Adrenal gland (tissue), 12 donors: ENCODE measurements around the gene PHC3. TPM values are rescaled to one million over a fixed set of nuclear protein-coding genes. Genes with fewer than 3 reads are reported as not detected.

ENCODE experiments used
- DNase-seq, 7 donors: peaks; one replicate each; pipeline ENCODE4 v3.0.0-alpha.2; 2019 to 2020
- H3K27ac ChIP-seq, 5 donors: fragments of 200-600 bp; sonication (generic) in 4 of 5; 1 replicate in 3 of 5; 2 replicates in 2 of 5; pipeline versions ENCODE4 v1.5.1 to v1.8.0; 2016 to 2020; ENCODE audit warnings: mild to moderate bottlenecking in 1 of 5
- H3K27me3 ChIP-seq: fragments of 200-600 bp; 2 replicates; pipeline ENCODE4 v1.8.0; 2021
- H3K36me3 ChIP-seq, 2 donors: fragments of 200-600 bp; replicated peaks in 1 of 2; 1 replicate in 1 of 2; 2 replicates in 1 of 2; pipeline versions ENCODE4 v1.5.1 to v1.8.0; 2018 to 2022
- H3K4me1 ChIP-seq, 2 donors: fragments of 200-600 bp; replicated peaks in 1 of 2; 1 replicate in 1 of 2; 2 replicates in 1 of 2; pipeline versions ENCODE4 v1.5.1 to v1.8.0; 2018 to 2021
- H3K4me3 ChIP-seq, 4 donors: fragments of 200-600 bp; sonication (generic) in 3 of 4; one replicate each; pipeline ENCODE4 v1.5.1; 2016 to 2018
- H3K9me3 ChIP-seq, 3 donors: fragments of 200-600 bp; sonication (generic) in 1 of 3; replicated peaks in 1 of 3; 1 replicate in 2 of 3; 2 replicates in 1 of 3; pipeline versions ENCODE4 v1.5.1 to v1.8.0; 2016 to 2021
- CTCF ChIP-seq, 6 experiments: fragments of 450-650 bp in 4 of 6; fragments of 200-600 bp in 2 of 6; sonication (generic) in 1 of 6; IDR thresholded peaks; 1 replicate in 5 of 6; 2 replicates in 1 of 6; pipeline versions ENCODE4 v1.5.1 to v1.8.0; 2016 to 2021; ENCODE audit warnings: antibody characterized with exemption in 6 of 6, mild to moderate bottlenecking in 2 of 6, moderate library complexity in 1 of 6
- POLR2A ChIP-seq, 2 donors: fragments of 450-650 bp; IDR thresholded peaks; one replicate each; pipeline ENCODE4 v1.6.1; 2017; ENCODE audit warnings: antibody characterized with exemption in 2 of 2, mild to moderate bottlenecking in 2 of 2, moderate library complexity in 1 of 2
- WGBS, 4 donors: extraction: QIAGEN DNeasy Blood & Tissue Kit in 2 of 4; methylation state at CpG; one replicate each; pipeline versions ENCODE4 v1.1.5 to v1.1.7; 2013 to 2017; 5-methylcytosine and 5-hydroxymethylcytosine counted together
- intact Hi-C, 2 donors: fragments of 100-400 bp; cut with DNase I; formaldehyde crosslinking; loops; one replicate each; pipeline versions ENCODE4 v1.14.1 to v1.15.0; 2022 to 2023
- polyA plus RNA-seq, 3 donors: library from polyadenylated mRNA; stranded (reverse); fragments of 200-250 nt in 2 of 3; fragments of 350-450 nt in 1 of 3; fragmentation: Illumina TruSeq in 1 of 3; extraction: RNeasy Lipid Tissue Mini Kit (QIAGEN cat#74804) in 1 of 3; gene quantifications; one replicate each; pipeline ENCODE4 v1.2.3, GENCODE V29; 2013 to 2014
- total RNA-seq, 9 donors: library from RNA; depleted of rRNA in 4 of 9; stranded (reverse); fragments of >200 nt in 4 of 9; fragments of 120-200 nt in 1 of 9; fragmentation: NEBNext Ultra II Directional in 1 of 9; extraction: Animal tissue kit (Norgen Biotek cat#: 25700) in 1 of 9; gene quantifications; one replicate each; pipeline versions ENCODE4 v1.1.0 to v1.2.4, GENCODE V29; 2013 to 2023
- donor health status: healthy with polysubstance abuse.
- donor health status: Bipolar disorder and iron deficiency.
- donor health status: DM: yes; HTN: yes; CAD: no.
- donor health status: DM: no; HTN: no; CAD: no.
- donor health status: DM: no; HTN: no; CAD: no.
- donor health status: DM: yes; HTN: yes; CAD: no.

PHC3 gene
- total and polyA plus RNA-seq, 12 donors, result 4.4 to 112 (median 53.0) TPM

- no peak for TF ChIP-seq CTCF (IDR thresholded peaks at IDR 0.05)
- TF ChIP-seq POLR2A (IDR thresholded peaks at IDR 0.05), result no peak
- H3K9me3 ChIP-seq, result no peaks in the 10 kb centered on the region
- no peak for DNase-seq
- no peaks in the 10 kb centered on the region for H3K27me3 ChIP-seq
- H3K27ac ChIP-seq, result no peak overlapping the region
- peaks cover 0 to 15% of the 10 kb centered on the region in 2 donors for H3K36me3 ChIP-seq
- WGBS, 4 donors, result 88 to 100% (median 95%) methylated on average over 1 of the region's 1 CpG
- intact Hi-C loops, result no loop called here
- H3K4me3 ChIP-seq, result no peak overlapping the region
- no peaks in the 10 kb centered on the region for H3K4me1 ChIP-seq
Observed at GRCh38 chr3:170083343-170083742, 98.2 kb downstream of the PHC3 start.

- intact Hi-C loops, result no loop called here
- Histone ChIP-seq H3K9me3 (no peaks in the 10 kb centered on the region), H3K4me3 (no peak overlapping the region), H3K27me3 (no peaks in the 10 kb centered on the region), H3K36me3 (no peaks in the 10 kb centered on the region), H3K27ac (no peak overlapping the region), H3K4me1 (no peaks in the 10 kb centered on the region)
- 58 to 69% (median 60%) methylated on average over 1 of the region's 1 CpG for WGBS, 4 donors
- no peak for TF ChIP-seq POLR2A (IDR thresholded peaks at IDR 0.05)
- TF ChIP-seq CTCF (IDR thresholded peaks at IDR 0.05), result no peak
- no peak for DNase-seq
Observed at GRCh38 chr3:170081079-170081741, 100.3 kb downstream of the PHC3 start.

- TF ChIP-seq POLR2A (IDR thresholded peaks at IDR 0.05), result no peak
- no peak for TF ChIP-seq CTCF (IDR thresholded peaks at IDR 0.05)
- 92 to 95% (median 95%) methylated on average over 4 of the region's 4 CpGs for WGBS, 4 donors
- Histone ChIP-seq H3K27me3 (no peaks in the 10 kb centered on the region), H3K36me3 (no peaks in the 10 kb centered on the region), H3K4me1 (no peaks in the 10 kb centered on the region), H3K27ac (no peak overlapping the region), H3K9me3 (no peaks in the 10 kb centered on the region), H3K4me3 (no peak overlapping the region)
- intact Hi-C loops, result no loop called here
- DNase-seq, result no peak
Observed at GRCh38 chr3:170080605-170081004, 100.9 kb downstream of the PHC3 start.

GRCh38 chr3:170079536-170080165, 101.9 kb downstream of the PHC3 start:
- Histone ChIP-seq H3K4me3 (no peak overlapping the region), H3K27me3 (no peaks in the 10 kb centered on the region), H3K36me3 (no peaks in the 10 kb centered on the region), H3K9me3 (no peaks in the 10 kb centered on the region), H3K27ac (no peak overlapping the region), H3K4me1 (no peaks in the 10 kb centered on the region)
- 81 to 94% (median 88%) methylated on average over 2 of the region's 2 CpGs for WGBS, 4 donors
- TF ChIP-seq POLR2A (IDR thresholded peaks at IDR 0.05) (no peak), CTCF (IDR thresholded peaks at IDR 0.05) (no peak)
- intact Hi-C loops, result no loop called here
- DNase-seq, result no peak
